ENCODE measurements around the gene AGAP3.

The AGAP3 gene

GRCh38 chr7:151074817-151075661, 11.2 kb upstream of the AGAP3 start:
- no peak for DNase-seq (ENCODE audit: low spot score)

- no peak for DNase-seq (ENCODE audit: low spot score)
These were observed 10.7 kb upstream of the AGAP3 start for GRCh38 chr7:151075662-151075971.

- DNase-seq (ENCODE audit: low spot score) = no peak
These were observed 10.3 kb upstream of the AGAP3 start for GRCh38 chr7:151075978-151076426.

- peak; percentile 36 for DNase-seq (ENCODE audit: low spot score)
These were observed 9.2 kb upstream of the AGAP3 start for GRCh38 chr7:151076863-151077704.

GRCh38 chr7:151077705-151078232, 8.5 kb upstream of the AGAP3 start:
- DNase-seq (ENCODE audit: low spot score) = no peak

GRCh38 chr7:151078233-151079040, 7.8 kb upstream of the AGAP3 start:
- DNase-seq (ENCODE audit: low spot score) = peak; percentile 90

GRCh38 chr7:151079199-151079910, 6.9 kb upstream of the AGAP3 start:
- DNase-seq (ENCODE audit: low spot score) = no peak

- peak; percentile 52 for DNase-seq (ENCODE audit: low spot score)
These were observed 6.2 kb upstream of the AGAP3 start for GRCh38 chr7:151080067-151080521.

- peak; percentile 91 for DNase-seq (ENCODE audit: low spot score)
These were observed 5.6 kb upstream of the AGAP3 start, which contains the start of gene FASTK for GRCh38 chr7:151080522-151081169. Gene FASTK (minus strand): TSS chr7:151080809. CDS start chr7:151080766, 43 bp downstream.

GRCh38 chr7:151081170-151082101, 4.8 kb upstream of the AGAP3 start:
- DNase-seq (ENCODE audit: low spot score) = peak; percentile 26

GRCh38 chr7:151082141-151083070, 3.9 kb upstream of the AGAP3 start:
- peak; percentile 34 for DNase-seq (ENCODE audit: low spot score)

- DNase-seq (ENCODE audit: low spot score) = peak; percentile 76
These were observed 3.0 kb upstream of the AGAP3 start, which contains the start of gene TMUB1 for GRCh38 chr7:151083071-151083823. Gene TMUB1 (minus strand): TSS chr7:151083493. CDS start chr7:151082563, 930 bp downstream.

GRCh38 chr7:151083824-151084160, 2.5 kb upstream of the AGAP3 start:
- peak; percentile 44 for DNase-seq (ENCODE audit: low spot score)

GRCh38 chr7:151085329-151085690, 965 bp upstream of the AGAP3 start:
- DNase-seq (ENCODE audit: low spot score) = peak; percentile 22

GRCh38 chr7:151086802-151087244, 548 bp downstream of the AGAP3 start:
- no peak for DNase-seq (ENCODE audit: low spot score)

- no peak for DNase-seq (ENCODE audit: low spot score)
These were observed 1.2 kb downstream of the AGAP3 start for GRCh38 chr7:151087245-151088018.
